Left ventricle myocardium inferior (tissue), 1 donor: Measurements from ENCODE around the gene ANKMY1. TPM values are rescaled to one million over a fixed set of nuclear protein-coding genes. Genes with fewer than 3 reads are reported as not detected.

Experiments
- DNase-seq: peaks from one replicate; pipeline ENCODE4 v3.0.0-alpha.2; 2020
- H3K27ac ChIP-seq: fragments of 200-600 bp; replicated peaks from 2 replicates; pipeline ENCODE4 v1.8.0; 2021
- H3K27me3 ChIP-seq: fragments of 200-600 bp; 2 replicates; pipeline ENCODE4 v1.8.0; 2021; ENCODE audit warnings: low read depth
- H3K36me3 ChIP-seq: fragments of 200-600 bp; 2 replicates; pipeline ENCODE4 v1.8.0; 2021
- H3K4me1 ChIP-seq: fragments of 200-600 bp; 2 replicates; pipeline ENCODE4 v1.8.0; 2021
- H3K4me3 ChIP-seq: fragments of 200-600 bp; 2 replicates; pipeline ENCODE4 v1.8.0; 2021; ENCODE audit warnings: mild to moderate bottlenecking, moderate library complexity
- H3K9me3 ChIP-seq: fragments of 200-600 bp; replicated peaks from 2 replicates; pipeline ENCODE4 v1.8.0; 2021
- intact Hi-C: fragments of 100-400 bp; cut with micrococcal nuclease; formaldehyde crosslinking; loops from one replicate; pipeline ENCODE4 v1.11.0; 2022
- total RNA-seq: library from RNA; stranded (reverse); fragmentation: NEBNext Ultra II Directional; extraction: Animal tissue kit (Norgen Biotek cat#: 25700); gene quantifications from one replicate; pipeline ENCODE4 v1.2.1, GENCODE V29; 2021
- TF ChIP-seq, protein P1 (sequence below): fragments of 200-600 bp; IDR thresholded peaks from 2 replicates; pipeline ENCODE4 v1.8.0; 2021; ENCODE audit warnings: antibody characterized with exemption, mild to moderate bottlenecking, borderline replicate concordance
- donor health status: DM: no; HTN: yes; CAD: no; lungs with severe emphysema.

The ANKMY1 gene
- total RNA-seq, 1 donor from 2014 or later: 4.0 TPM

DNA sequence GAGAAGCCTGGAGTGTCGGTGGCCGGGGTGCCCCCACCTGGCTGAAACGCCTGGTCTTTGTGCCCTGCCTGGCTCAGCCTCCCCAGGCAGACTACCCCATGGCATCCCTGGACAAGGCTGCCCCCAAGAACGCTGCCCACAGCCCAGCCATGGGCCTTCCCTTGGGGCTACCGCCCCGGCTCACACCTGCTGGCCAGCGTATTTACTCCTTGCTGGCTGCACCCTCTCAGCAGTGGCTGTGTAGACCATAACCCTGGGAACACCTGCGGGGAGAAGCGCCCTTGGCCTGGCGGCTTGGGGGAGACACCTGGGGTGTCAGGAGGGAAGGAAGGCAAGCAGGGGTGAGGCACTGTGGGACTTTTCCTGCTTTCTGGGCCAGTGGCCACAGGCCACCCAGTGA is 46.1 kb upstream of the ANKMY1 start:
- Histone ChIP-seq H3K4me3 (no peak overlapping the region), H3K27ac (no peak overlapping the region), H3K9me3 (no peaks in the 10 kb centered on the region), H3K36me3 (peaks cover 6% of the 10 kb centered on the region), H3K4me1 (peaks cover 15% of the 10 kb centered on the region), H3K27me3 (no peaks in the 10 kb centered on the region)
- TF ChIP-seq, protein P1, sequence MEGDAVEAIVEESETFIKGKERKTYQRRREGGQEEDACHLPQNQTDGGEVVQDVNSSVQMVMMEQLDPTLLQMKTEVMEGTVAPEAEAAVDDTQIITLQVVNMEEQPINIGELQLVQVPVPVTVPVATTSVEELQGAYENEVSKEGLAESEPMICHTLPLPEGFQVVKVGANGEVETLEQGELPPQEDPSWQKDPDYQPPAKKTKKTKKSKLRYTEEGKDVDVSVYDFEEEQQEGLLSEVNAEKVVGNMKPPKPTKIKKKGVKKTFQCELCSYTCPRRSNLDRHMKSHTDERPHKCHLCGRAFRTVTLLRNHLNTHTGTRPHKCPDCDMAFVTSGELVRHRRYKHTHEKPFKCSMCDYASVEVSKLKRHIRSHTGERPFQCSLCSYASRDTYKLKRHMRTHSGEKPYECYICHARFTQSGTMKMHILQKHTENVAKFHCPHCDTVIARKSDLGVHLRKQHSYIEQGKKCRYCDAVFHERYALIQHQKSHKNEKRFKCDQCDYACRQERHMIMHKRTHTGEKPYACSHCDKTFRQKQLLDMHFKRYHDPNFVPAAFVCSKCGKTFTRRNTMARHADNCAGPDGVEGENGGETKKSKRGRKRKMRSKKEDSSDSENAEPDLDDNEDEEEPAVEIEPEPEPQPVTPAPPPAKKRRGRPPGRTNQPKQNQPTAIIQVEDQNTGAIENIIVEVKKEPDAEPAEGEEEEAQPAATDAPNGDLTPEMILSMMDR: no peak
- intact Hi-C loops: no loop called here
- no peak for DNase-seq

DNA sequence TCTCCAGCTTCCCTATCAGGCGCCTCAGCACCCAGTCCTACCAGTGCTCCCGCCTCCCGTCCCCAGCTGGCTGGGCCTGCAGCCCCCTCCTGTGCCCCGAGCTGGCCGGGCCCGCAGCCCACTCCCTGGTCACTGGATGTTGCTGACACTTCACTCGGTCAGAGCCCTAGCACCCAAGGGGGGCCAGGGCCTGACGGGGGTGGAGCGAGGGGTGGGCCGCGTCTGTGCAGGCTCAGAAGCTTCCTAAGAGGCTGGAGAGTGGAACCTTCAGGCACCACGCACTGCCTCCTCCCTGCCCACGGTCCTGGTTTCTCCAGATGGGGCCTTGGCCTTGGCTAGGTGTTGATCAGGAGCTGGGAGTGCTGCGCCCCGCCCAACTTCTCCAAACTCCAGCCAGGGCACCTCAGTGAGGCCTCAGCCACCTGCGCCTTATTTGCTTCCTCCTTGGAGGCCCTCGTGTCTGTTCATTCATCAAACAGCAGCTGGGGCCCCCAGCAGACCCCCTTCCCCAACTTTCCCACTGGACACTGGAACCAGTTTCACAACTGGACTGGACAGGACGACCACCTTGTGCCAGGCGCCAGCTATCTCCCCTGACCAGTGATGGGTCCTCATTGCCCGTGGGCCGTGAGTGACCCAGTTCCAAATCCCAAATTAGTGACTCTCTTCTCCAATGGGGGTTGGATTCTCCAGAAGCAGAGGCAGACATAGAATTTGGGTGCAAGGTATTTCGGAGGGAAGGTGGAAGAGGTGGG is 45.5 kb upstream of the ANKMY1 start:
- no peaks in the 10 kb centered on the region for H3K9me3 ChIP-seq
- H3K4me3 ChIP-seq: no peak overlapping the region
- TF ChIP-seq, protein P1: no peak
- H3K27me3 ChIP-seq: no peaks in the 10 kb centered on the region
- intact Hi-C loops: no loop called here
- no peak overlapping the region for H3K27ac ChIP-seq
- DNase-seq: no peak
- peaks cover 15% of the 10 kb centered on the region for H3K4me1 ChIP-seq
- H3K36me3 ChIP-seq: peaks cover 12% of the 10 kb centered on the region

DNA sequence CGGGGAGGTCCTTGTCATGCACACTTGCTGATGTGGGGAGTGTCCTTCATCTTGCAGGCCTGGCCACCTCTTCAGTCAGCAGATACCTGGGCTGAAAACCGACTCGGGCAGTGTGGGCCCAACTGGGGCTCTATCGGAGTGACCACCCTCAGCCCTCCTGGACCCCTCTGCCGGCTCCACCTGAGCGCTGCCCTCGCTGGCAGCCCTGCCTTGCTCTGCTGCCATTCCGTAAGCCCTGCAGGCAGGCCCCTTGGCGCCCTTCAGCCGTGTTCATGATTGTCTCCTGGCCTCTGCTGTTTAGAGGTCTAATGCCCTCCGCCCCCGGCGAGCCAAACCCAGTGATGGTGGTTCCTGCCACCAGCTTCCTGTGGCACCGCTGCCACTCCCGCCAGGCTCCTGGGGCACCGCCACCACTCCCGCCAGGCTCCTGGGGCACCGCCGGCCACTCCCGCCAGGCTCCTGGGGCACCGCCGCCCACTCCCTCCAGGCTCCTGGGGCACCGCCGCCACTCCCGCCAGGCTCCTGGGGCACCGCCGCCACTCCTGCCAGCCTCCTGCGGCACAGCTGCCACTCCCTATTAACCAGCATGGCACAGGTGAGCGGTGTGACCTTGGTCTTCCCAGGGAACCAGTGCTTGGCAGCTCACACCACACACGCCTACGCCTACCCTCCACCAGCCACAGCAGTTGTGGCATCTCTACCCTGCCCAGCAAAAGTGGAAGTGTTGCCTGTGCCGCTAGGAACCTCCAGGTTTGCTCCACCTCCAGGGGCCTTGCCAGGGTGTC is 44.7 kb upstream of the ANKMY1 start:
- peaks cover 18% of the 10 kb centered on the region for H3K4me1 ChIP-seq
- intact Hi-C loops: no loop called here
- no peak overlapping the region for H3K27ac ChIP-seq
- no peak for DNase-seq
- no peak overlapping the region for H3K4me3 ChIP-seq
- no peaks in the 10 kb centered on the region for H3K27me3 ChIP-seq
- H3K9me3 ChIP-seq: no peaks in the 10 kb centered on the region
- peaks cover 20% of the 10 kb centered on the region for H3K36me3 ChIP-seq
- TF ChIP-seq, protein P1: no peak

DNA sequence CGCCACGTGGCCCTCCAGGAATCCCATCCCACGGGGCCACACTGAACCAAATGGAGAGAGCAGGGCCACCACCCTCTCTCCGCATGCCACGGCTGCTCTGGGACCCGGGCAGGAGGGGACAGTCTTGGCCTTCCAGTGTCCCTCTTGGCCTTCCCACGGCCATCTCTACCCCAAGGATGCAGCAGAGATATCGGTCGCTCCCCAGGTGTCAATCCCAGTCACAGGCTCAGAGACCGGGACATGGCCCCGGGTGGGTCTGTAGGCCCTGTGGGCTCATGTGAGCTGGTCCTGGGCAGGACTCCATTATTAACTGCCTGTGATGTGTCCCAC is 44.0 kb upstream of the ANKMY1 start:
- TF ChIP-seq, protein P1: no peak
- peaks cover 24% of the 10 kb centered on the region for H3K4me1 ChIP-seq
- no peak overlapping the region for H3K27ac ChIP-seq
- no peaks in the 10 kb centered on the region for H3K27me3 ChIP-seq
- peaks cover 24% of the 10 kb centered on the region for H3K36me3 ChIP-seq
- intact Hi-C loops: no loop called here
- no peak overlapping the region for H3K4me3 ChIP-seq
- no peaks in the 10 kb centered on the region for H3K9me3 ChIP-seq
- DNase-seq: no peak

GRCh38 chr2:240601061-240601830 is 43.5 kb upstream of the ANKMY1 start:
- TF ChIP-seq, protein P1: no peak
- intact Hi-C loops: no loop called here
- Histone ChIP-seq H3K4me3 (no peak overlapping the region), H3K27ac (no peak overlapping the region), H3K4me1 (peaks cover 30% of the 10 kb centered on the region), H3K9me3 (no peaks in the 10 kb centered on the region), H3K27me3 (no peaks in the 10 kb centered on the region), H3K36me3 (peaks cover 24% of the 10 kb centered on the region)
- no peak for DNase-seq
